ENCODE measurements around the gene UMPS.

The UMPS gene

DNA sequence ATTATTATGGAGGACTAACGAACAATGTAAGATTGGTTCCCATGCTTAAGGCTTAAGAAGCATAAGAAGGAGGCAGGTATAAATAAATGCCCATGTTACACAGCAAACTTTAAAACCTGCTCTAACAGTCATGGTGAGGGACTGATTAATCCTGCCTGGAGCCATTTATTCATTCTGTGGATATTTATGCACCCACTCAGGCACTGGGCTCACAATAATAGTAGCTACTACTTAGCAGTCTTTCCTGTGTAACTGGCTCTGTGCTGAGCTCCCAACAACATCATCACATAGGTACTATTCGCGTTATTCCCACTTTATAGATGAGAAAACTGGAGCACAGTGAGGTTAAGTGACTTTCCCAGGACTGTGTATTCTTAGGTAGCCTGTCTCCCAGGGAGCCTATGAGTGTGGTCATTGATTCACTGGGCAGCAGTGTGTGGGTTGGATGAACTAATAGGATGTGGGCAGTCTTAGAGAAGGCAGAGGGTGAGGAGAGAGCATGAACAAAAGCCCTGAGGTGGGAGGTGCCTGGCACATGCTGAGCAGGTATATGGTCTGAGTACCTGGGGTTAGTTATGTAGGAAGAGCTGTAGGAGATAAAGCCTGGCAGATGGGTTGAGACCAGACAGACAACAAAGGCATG lies 44.1 kb upstream of the UMPS start:
- no peak for DNase-seq (ENCODE audit: extremely low spot score)
- TF ChIP-seq, protein P1, sequence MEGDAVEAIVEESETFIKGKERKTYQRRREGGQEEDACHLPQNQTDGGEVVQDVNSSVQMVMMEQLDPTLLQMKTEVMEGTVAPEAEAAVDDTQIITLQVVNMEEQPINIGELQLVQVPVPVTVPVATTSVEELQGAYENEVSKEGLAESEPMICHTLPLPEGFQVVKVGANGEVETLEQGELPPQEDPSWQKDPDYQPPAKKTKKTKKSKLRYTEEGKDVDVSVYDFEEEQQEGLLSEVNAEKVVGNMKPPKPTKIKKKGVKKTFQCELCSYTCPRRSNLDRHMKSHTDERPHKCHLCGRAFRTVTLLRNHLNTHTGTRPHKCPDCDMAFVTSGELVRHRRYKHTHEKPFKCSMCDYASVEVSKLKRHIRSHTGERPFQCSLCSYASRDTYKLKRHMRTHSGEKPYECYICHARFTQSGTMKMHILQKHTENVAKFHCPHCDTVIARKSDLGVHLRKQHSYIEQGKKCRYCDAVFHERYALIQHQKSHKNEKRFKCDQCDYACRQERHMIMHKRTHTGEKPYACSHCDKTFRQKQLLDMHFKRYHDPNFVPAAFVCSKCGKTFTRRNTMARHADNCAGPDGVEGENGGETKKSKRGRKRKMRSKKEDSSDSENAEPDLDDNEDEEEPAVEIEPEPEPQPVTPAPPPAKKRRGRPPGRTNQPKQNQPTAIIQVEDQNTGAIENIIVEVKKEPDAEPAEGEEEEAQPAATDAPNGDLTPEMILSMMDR (IDR thresholded peaks at IDR 0.05; ENCODE audit: control extremely low read depth, extremely low read depth, low read depth, missing control alignments) = no peak
- POLR2A ChIA-PET = no interaction called here
- CTCF ChIA-PET = interaction anchor here (0.9 to 13.3 kb wide), 7 partner anchors 10 to 124 kb away, joined by 3 to 305 read pairs (median 6); no protein-coding TSS in a partner anchor

DNA sequence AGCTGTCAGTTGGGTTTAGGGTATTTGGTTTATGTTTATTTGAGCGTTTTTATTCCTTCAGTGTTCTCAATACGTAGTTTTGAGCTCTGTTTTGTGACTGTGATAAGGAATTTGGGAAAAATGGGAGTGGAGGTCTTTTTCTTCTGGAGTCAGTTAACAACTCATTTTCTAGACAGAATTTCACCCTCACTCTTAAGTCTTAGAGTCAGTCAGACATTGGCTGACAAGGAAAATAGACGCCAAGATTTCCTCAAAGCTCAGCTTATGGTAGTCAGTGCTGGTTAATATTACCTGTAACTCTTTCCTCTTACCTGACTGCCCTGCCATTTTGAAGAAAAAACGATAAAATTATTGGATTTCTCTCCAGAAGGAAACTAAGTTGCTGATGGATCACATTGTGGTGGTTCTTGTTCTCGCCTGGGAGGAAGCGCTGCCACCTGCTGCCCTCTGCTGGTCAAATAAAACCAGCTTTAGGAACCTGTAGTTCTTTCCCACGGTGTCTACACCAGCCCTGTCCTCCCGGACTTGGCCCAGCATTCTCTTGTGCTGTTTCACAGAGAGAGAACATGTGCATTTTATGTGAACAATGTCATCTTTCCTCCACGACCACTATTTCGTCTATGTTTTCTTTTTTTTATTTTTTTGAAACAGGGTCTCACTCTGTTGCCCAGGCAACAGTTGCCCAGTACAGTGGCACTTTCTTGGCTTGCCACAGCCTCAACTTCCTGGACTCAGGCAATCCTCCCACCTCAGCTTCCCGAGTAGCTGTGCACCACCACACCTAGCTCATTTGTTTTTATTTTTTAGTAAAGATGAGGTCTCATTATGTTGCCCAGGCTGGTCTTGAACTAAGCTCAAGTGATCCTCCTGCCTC lies 41.4 kb upstream of the UMPS start:
- TF ChIP-seq, protein P1 (IDR thresholded peaks at IDR 0.05; ENCODE audit: control extremely low read depth, extremely low read depth, low read depth, missing control alignments) = peak; percentile 88
- ChIA-PET POLR2A (no interaction called here), CTCF (interaction anchor here (0.6 to 13.3 kb wide), 41 partner anchors 9 to 870 kb away, joined by 3 to 305 read pairs (median 6); partner anchors contain the start of gene UMPS)
- peak; percentile 84 for DNase-seq (ENCODE audit: extremely low spot score)

- TF ChIP-seq, protein P1 (IDR thresholded peaks at IDR 0.05; ENCODE audit: control extremely low read depth, extremely low read depth, low read depth, missing control alignments) = no peak
- ChIA-PET CTCF (interaction anchor here (1.7 to 13.3 kb wide), 2 partner anchors 72 to 130 kb away, joined by 5 to 305 read pairs; no protein-coding TSS in a partner anchor), POLR2A (no interaction called here)
- DNase-seq (ENCODE audit: extremely low spot score) = no peak
Measured at GRCh38 chr3:124691599-124691998, 38.7 kb upstream of the UMPS start.

- TF ChIP-seq, protein P1 (IDR thresholded peaks at IDR 0.05; ENCODE audit: control extremely low read depth, extremely low read depth, low read depth, missing control alignments) = no peak
- no peak for DNase-seq (ENCODE audit: extremely low spot score)
- CTCF ChIA-PET = interaction anchor here (1.4 to 2.4 kb wide), 2 partner anchors 129 to 134 kb away, joined by 6 to 9 read pairs; no protein-coding TSS in a partner anchor
- POLR2A ChIA-PET = no interaction called here
Measured at GRCh38 chr3:124694486-124694885, 35.8 kb upstream of the UMPS start.

GRCh38 chr3:124695369-124695768 lies 34.9 kb upstream of the UMPS start:
- DNase-seq (ENCODE audit: extremely low spot score) = no peak
- TF ChIP-seq, protein P1 (IDR thresholded peaks at IDR 0.05; ENCODE audit: control extremely low read depth, extremely low read depth, low read depth, missing control alignments) = no peak
- ChIA-PET CTCF (interaction anchor here (1.0 to 1.4 kb wide), 4 partner anchors 33 to 135 kb away, joined by 3 read pairs; no protein-coding TSS in a partner anchor), POLR2A (no interaction called here)

DNA sequence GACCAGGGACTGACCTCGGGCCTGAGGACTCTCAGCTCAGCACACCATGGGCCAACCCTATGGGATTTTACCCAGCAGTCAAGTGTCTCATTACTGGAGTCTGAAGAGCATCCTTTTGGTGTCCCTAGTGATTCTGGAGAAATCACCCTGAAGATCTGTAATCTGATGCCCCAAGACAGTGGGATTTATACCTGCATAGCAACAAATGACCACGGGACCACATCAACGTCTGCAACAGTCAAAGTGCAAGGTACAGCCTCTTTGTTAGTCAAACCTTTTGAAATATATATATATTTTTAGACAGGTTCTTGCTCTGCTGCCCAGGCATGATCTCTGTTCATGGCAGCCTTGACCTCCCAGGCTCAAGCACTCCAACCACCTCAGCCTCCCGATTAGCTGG lies 34.2 kb upstream of the UMPS start:
- ChIA-PET CTCF (interaction anchor here (1.0 to 1.9 kb wide), 6 partner anchors 32 to 135 kb away, joined by 3 to 7 read pairs (median 3); no protein-coding TSS in a partner anchor), POLR2A (no interaction called here)
- DNase-seq (ENCODE audit: extremely low spot score) = no peak
- TF ChIP-seq, protein P1 (IDR thresholded peaks at IDR 0.05; ENCODE audit: control extremely low read depth, extremely low read depth, low read depth, missing control alignments) = no peak
